SK-N-SH (cell line): ENCODE data around the gene NADSYN1.

ENCODE experiments used
- EZH2phosphoT487 ChIP-seq: fragments of 200-600 bp; sonication (generic); IDR thresholded peaks from 2 replicates; pipeline ENCODE4 v1.6.1; 2017; ENCODE audit warnings: low read depth, mixed run types, mild to moderate bottlenecking, antibody characterized with exemption, moderate library complexity, borderline replicate concordance
- TF ChIP-seq, protein P1 (sequence below): fragments of 200-600 bp; sonication (generic); IDR thresholded peaks from 2 replicates; pipeline ENCODE4 v1.6.1; 2017; ENCODE audit warnings: antibody characterized with exemption, mild to moderate bottlenecking, moderate library complexity

DNA sequence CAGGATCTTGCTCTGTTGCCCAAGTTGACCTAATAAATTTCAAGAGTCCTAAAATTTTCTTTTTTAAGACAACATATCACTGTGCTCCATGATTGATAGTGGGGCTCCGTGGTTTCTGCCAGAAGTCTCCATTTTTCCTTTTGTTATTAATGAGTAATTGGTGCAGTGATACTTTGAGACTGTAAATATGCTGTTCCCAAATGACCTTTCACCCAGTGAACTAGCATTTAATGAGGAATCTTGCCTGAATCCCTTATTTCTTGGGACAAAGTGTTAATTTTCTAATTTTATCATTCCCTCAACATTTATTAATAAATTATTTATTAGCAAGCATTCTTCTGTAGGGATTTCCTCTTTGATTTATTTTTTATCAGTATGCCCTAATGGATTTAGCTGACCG lies 2.5 kb upstream of the NADSYN1 start:
- no peak for TF ChIP-seq EZH2phosphoT487
- TF ChIP-seq, protein P1, sequence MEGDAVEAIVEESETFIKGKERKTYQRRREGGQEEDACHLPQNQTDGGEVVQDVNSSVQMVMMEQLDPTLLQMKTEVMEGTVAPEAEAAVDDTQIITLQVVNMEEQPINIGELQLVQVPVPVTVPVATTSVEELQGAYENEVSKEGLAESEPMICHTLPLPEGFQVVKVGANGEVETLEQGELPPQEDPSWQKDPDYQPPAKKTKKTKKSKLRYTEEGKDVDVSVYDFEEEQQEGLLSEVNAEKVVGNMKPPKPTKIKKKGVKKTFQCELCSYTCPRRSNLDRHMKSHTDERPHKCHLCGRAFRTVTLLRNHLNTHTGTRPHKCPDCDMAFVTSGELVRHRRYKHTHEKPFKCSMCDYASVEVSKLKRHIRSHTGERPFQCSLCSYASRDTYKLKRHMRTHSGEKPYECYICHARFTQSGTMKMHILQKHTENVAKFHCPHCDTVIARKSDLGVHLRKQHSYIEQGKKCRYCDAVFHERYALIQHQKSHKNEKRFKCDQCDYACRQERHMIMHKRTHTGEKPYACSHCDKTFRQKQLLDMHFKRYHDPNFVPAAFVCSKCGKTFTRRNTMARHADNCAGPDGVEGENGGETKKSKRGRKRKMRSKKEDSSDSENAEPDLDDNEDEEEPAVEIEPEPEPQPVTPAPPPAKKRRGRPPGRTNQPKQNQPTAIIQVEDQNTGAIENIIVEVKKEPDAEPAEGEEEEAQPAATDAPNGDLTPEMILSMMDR, result no peak
